ENCODE results near the gene PDSS2. TPM values are rescaled to one million over a fixed set of nuclear protein-coding genes. Genes with fewer than 3 reads are reported as not detected.

PDSS2 gene
- total and polyA plus RNA-seq, 9 of the 15 experiments (the other 6 are each of a cell fraction or from before 2014, with no cell fraction given), result 5.8 to 21.1 (median 12.0) TPM

DNA sequence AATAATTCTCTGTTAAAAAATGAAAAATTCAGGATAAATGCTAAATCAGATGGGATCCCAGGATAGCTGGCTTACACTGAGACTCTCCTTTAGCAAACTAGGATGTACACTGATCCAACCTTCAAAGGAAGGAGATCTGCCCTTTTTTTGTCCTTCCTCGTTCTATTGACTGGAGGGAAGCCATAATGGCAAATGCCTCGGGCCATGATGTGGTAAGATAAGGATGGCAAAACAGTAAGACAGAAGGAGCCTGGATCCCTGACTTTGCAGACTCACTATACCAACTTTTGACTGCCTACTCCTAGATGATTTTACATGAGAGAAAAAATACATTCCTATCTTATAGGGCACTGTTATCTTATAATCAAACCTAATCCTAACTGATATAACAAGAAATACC lies 187.1 kb downstream of the PDSS2 start:
- no peak overlapping the region for H3K4me2 ChIP-seq (ENCODE audit: insufficient read depth, low read length)
- DNase-seq (ENCODE audit: extremely low read depth in 1 of 4, low spot score in 3 of 4), result no peak
- WGBS (ENCODE audit: insufficient coverage, low coverage, missing lambda C conversion rate), result 82% methylated on average over 2 of the region's 2 CpGs
- H3K9ac ChIP-seq (ENCODE audit: insufficient read depth in 1 of 2, low read depth in 2 of 2, low read length in 2 of 2), result no peak overlapping the region
- FAIRE-seq, result no peak
- no peaks in the 10 kb centered on the region for H3K36me3 ChIP-seq (ENCODE audit: control insufficient read depth, insufficient read depth, low read length)
- H3K27me3 ChIP-seq (ENCODE audit: control insufficient read depth in 2 of 2, insufficient read depth in 2 of 2, low read length in 2 of 2), result no peaks in the 10 kb centered on the region
- H3K9me1 ChIP-seq (ENCODE audit: control insufficient read depth, insufficient read depth, low read length), result no peaks in the 10 kb centered on the region
- H3K9me3 ChIP-seq (replicated peaks; ENCODE audit: control insufficient read depth, insufficient read depth, low read depth, low read length), result no peaks in the 10 kb centered on the region
- CTCF ChIA-PET (ENCODE audit: low intra/inter-chr PET ratio), result no interaction called here
- H3K4me3 ChIP-seq, result no peak overlapping the region
- intact Hi-C loops (cut with micrococcal nuclease) (no loop called here), in situ Hi-C loops (cut with MboI) (no loop called here)
- no peak overlapping the region for H2AFZ ChIP-seq (ENCODE audit: low read depth, low read length)
- no peaks in the 10 kb centered on the region for H4K20me1 ChIP-seq (replicated peaks; ENCODE audit: control insufficient read depth, insufficient read depth, low read length)
- BruUV-seq (replicated peaks), result no TSS peak
- TF ChIP-seq ZNF830 (CRISPR knock-in tag; IDR thresholded peaks at IDR 0.05), result no peak
- TF ChIP-seq, protein P1, sequence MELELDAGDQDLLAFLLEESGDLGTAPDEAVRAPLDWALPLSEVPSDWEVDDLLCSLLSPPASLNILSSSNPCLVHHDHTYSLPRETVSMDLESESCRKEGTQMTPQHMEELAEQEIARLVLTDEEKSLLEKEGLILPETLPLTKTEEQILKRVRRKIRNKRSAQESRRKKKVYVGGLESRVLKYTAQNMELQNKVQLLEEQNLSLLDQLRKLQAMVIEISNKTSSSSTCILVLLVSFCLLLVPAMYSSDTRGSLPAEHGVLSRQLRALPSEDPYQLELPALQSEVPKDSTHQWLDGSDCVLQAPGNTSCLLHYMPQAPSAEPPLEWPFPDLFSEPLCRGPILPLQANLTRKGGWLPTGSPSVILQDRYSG (tag; conservative IDR thresholded peaks at IDR 0.05; ENCODE audit: low read depth), result no peak
- no peak for TF ChIP-seq SETDB1 (IDR thresholded peaks at IDR 0.05; ENCODE audit: low read length)
- TF ChIP-seq EHMT2 (IDR thresholded peaks at IDR 0.05), result no peak
- POLR2A ChIA-PET, result no interaction called here
- H3K79me2 ChIP-seq (ENCODE audit: control insufficient read depth, insufficient read depth, low read length), result peaks cover 4% of the 10 kb centered on the region; the same call in 1 of the 3 replicates
- peaks cover 20 to 29% of the 10 kb centered on the region in 2 experiments for H3K4me1 ChIP-seq (replicated peaks in 1 of 2; ENCODE audit: control insufficient read depth in 2 of 2, insufficient read depth in 2 of 2, low read length in 2 of 2)
- ATAC-seq, result no peak
- H3K27ac ChIP-seq (ENCODE audit: extremely low read depth, low read depth, low read length), result no peak overlapping the region

DNA sequence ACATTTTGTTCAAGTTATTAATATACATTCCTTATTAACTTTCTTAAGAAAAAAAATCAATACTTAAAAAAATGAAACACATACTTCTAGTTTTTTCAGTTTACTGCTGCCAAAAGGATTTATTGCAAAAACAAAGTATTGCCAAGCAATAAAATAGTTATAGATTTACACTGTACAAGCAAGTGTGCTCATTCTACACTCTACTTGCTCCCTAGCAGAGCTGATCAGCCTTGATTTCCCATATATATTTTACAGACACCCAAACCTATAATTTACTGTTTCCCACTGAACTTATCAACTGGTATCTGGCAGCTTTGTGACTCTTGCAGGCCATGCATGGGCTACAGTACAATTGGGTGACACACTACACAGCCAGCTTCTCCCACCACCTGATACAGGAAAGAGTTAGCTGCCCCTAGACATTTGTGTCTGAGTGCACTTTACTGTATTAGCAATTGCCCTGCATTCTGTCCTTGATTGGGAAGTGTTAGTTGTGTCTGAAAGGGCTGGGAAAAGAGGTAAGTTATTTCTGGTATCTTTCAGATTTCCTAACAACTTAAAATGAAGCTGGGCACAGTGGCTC lies 188.1 kb downstream of the PDSS2 start:
- no peak for FAIRE-seq
- Histone ChIP-seq H3K9me3 (replicated peaks; ENCODE audit: control insufficient read depth, insufficient read depth, low read depth, low read length) (no peaks in the 10 kb centered on the region), H3K79me2 (ENCODE audit: control insufficient read depth, insufficient read depth, low read length) (peaks cover 3% of the 10 kb centered on the region; the same call in 1 of the 3 replicates), H3K4me1 (replicated peaks in 1 of 2; ENCODE audit: control insufficient read depth in 2 of 2, insufficient read depth in 2 of 2, low read length in 2 of 2) (peaks cover 11 to 20% of the 10 kb centered on the region in 2 experiments), H3K4me2 (ENCODE audit: insufficient read depth, low read length) (no peak overlapping the region), H3K9ac (ENCODE audit: insufficient read depth in 1 of 2, low read depth in 2 of 2, low read length in 2 of 2) (no peak overlapping the region), H3K4me3 (no peak overlapping the region), H2AFZ (ENCODE audit: low read depth, low read length) (no peak overlapping the region), H3K27ac (ENCODE audit: extremely low read depth, low read depth, low read length) (no peak overlapping the region), H3K36me3 (ENCODE audit: control insufficient read depth, insufficient read depth, low read length) (no peaks in the 10 kb centered on the region), H4K20me1 (replicated peaks; ENCODE audit: control insufficient read depth, insufficient read depth, low read length) (no peaks in the 10 kb centered on the region), H3K27me3 (ENCODE audit: control insufficient read depth in 2 of 2, insufficient read depth in 2 of 2, low read length in 2 of 2) (no peaks in the 10 kb centered on the region), H3K9me1 (ENCODE audit: control insufficient read depth, insufficient read depth, low read length) (no peaks in the 10 kb centered on the region)
- intact Hi-C loops (cut with micrococcal nuclease), result no loop called here
- BruUV-seq (replicated peaks), result no TSS peak
- no peak for DNase-seq (ENCODE audit: extremely low read depth in 1 of 4, low spot score in 3 of 4)
- CTCF ChIA-PET (ENCODE audit: low intra/inter-chr PET ratio), result interaction anchor here (0.6 kb wide), 1 partner anchor 1182 kb away, joined by 3 read pairs; no protein-coding TSS in a partner anchor
- in situ Hi-C loops (cut with MboI), result no loop called here
- no peak for ATAC-seq
- POLR2A ChIA-PET, result no interaction called here
- TF ChIP-seq, protein P2, sequence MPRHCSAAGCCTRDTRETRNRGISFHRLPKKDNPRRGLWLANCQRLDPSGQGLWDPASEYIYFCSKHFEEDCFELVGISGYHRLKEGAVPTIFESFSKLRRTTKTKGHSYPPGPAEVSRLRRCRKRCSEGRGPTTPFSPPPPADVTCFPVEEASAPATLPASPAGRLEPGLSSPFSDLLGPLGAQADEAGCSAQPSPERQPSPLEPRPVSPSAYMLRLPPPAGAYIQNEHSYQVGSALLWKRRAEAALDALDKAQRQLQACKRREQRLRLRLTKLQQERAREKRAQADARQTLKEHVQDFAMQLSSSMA (CRISPR knock-in tag; IDR thresholded peaks at IDR 0.05), result no peak
- no peak for TF ChIP-seq MIER1 (IDR thresholded peaks at IDR 0.05; ENCODE audit: low read depth)
- TF ChIP-seq, protein P3, sequence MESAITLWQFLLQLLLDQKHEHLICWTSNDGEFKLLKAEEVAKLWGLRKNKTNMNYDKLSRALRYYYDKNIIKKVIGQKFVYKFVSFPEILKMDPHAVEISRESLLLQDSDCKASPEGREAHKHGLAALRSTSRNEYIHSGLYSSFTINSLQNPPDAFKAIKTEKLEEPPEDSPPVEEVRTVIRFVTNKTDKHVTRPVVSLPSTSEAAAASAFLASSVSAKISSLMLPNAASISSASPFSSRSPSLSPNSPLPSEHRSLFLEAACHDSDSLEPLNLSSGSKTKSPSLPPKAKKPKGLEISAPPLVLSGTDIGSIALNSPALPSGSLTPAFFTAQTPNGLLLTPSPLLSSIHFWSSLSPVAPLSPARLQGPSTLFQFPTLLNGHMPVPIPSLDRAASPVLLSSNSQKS (CRISPR knock-in tag; IDR thresholded peaks at IDR 0.05), result no peak
- TF ChIP-seq TCF3 (CRISPR knock-in tag; IDR thresholded peaks at IDR 0.05), result no peak
- no peak for TF ChIP-seq GABPB1 (CRISPR knock-in tag; IDR thresholded peaks at IDR 0.05)
- TF ChIP-seq ZC3H4 (CRISPR knock-in tag; IDR thresholded peaks at IDR 0.05; ENCODE audit: borderline replicate concordance), result no peak
- TF ChIP-seq, protein P4, sequence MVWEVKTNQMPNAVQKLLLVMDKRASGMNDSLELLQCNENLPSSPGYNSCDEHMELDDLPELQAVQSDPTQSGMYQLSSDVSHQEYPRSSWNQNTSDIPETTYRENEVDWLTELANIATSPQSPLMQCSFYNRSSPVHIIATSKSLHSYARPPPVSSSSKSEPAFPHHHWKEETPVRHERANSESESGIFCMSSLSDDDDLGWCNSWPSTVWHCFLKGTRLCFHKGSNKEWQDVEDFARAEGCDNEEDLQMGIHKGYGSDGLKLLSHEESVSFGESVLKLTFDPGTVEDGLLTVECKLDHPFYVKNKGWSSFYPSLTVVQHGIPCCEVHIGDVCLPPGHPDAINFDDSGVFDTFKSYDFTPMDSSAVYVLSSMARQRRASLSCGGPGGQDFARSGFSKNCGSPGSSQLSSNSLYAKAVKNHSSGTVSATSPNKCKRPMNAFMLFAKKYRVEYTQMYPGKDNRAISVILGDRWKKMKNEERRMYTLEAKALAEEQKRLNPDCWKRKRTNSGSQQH (CRISPR knock-in tag; IDR thresholded peaks at IDR 0.05), result no peak
